A549 (cell line): ENCODE data around the gene JHY. TPM values are rescaled to one million over a fixed set of nuclear protein-coding genes. Genes with fewer than 3 reads are reported as not detected.
A peak's percentile ranks its signal among the peaks of the same experiment; 100 is the strongest.

ENCODE experiments used
- ATAC-seq, 2 experiments: fragments of 200-7000 bp in 1 of 2; fragments of >200 bp in 1 of 2; cut with Nextera tagmentation in 1 of 2; cut with Tn5 transposase in 1 of 2; 3 replicates each; pipeline versions ENCODE4 v1.8.0 to v1.9.1; 2018 to 2020; ENCODE audit warnings: mild to moderate bottlenecking in 1 of 2, moderate library complexity in 1 of 2
- CTCF ChIA-PET: fragments of 300-600 bp; sonication (Branson Sonifier 250); formaldehyde crosslinking; extraction: SDS; loops from one replicate; lab custom pipeline; 2021; ENCODE audit warnings: antibody characterized with exemption, inconsistent platforms; lab: Yijun Ruan, JAX
- POLR2A ChIA-PET: fragments of 350-600 bp; formaldehyde crosslinking; extraction: SDS; loops from one replicate; lab custom pipeline; 2021; ENCODE audit warnings: antibody characterized with exemption, inconsistent platforms; lab: Yijun Ruan, JAX
- DNase-seq, 2 experiments: peaks; one replicate each; pipeline versions ENCODE4 v3.0.0 to v3.0.0-alpha.2; 2011 to 2016; ENCODE audit warnings: low read depth in 1 of 2, low spot score in 1 of 2
- FAIRE-seq: peaks from 2 replicates; lab custom pipeline; 2011; peaks lifted over from hg19 to GRCh38; lab: Jason Lieb, UNC
- H3K27ac ChIP-seq, 2 experiments: fragments of >200 bp; sonication (Bioruptor Twin); formaldehyde crosslinking; 3 replicates each; pipeline ENCODE4 v1.5.1; 2016 to 2017
- H3K4me1 ChIP-seq: fragments of >200 bp; sonication (Bioruptor Twin); formaldehyde crosslinking; 3 replicates; pipeline ENCODE4 v1.6.1; 2016
- H3K4me2 ChIP-seq: fragments of >200 bp; sonication (Bioruptor Twin); formaldehyde crosslinking; 3 replicates; pipeline ENCODE4 v1.6.1; 2016
- H3K4me3 ChIP-seq: fragments of >200 bp; sonication (Bioruptor Twin); formaldehyde crosslinking; 3 replicates; pipeline ENCODE4 v1.5.1; 2016
- H3K9me3 ChIP-seq: fragments of >200 bp; sonication (Bioruptor Twin); formaldehyde crosslinking; 3 replicates; pipeline ENCODE4 v1.6.1; 2016
- BHLHE40 ChIP-seq: IDR thresholded peaks from 2 replicates; pipeline ENCODE4 v1.6.1; 2012; ENCODE audit warnings: low read depth, low read length, inconsistent platforms
- CBX2 ChIP-seq: fragments of 200-600 bp; sonication (generic); IDR thresholded peaks from 2 replicates; pipeline ENCODE4 v1.6.1; 2016; ENCODE audit warnings: low read depth, mild to moderate bottlenecking, borderline replicate concordance
- CEBPB ChIP-seq, 2 experiments: fragments of >200 bp in 1 of 2; sonication (Bioruptor Twin) in 1 of 2; formaldehyde crosslinking in 1 of 2; IDR thresholded peaks; 2 replicates each; pipeline ENCODE4 v1.6.1; 2012 to 2016
- EHF ChIP-seq: fragments of 250-450 bp; sonication (Bioruptor Pico); IDR thresholded peaks from 2 replicates; pipeline ENCODE4 v1.5.0; 2020; ENCODE audit warnings: mild to moderate bottlenecking
- ESRRA ChIP-seq: fragments of 150-350 bp; IDR thresholded peaks from 2 replicates; pipeline ENCODE4 v1.6.1; 2014; ENCODE audit warnings: mild to moderate bottlenecking, low read length, borderline replicate concordance
- FOSB ChIP-seq: fragments of 250-450 bp; sonication (Bioruptor Pico); IDR thresholded peaks from 2 replicates; pipeline ENCODE4 v1.5.0; 2020; ENCODE audit warnings: mild to moderate bottlenecking, moderate library complexity
- FOXS1 ChIP-seq: fragments of 250-450 bp; sonication (Bioruptor Pico); IDR thresholded peaks from 2 replicates; pipeline ENCODE4 v1.5.0; 2020; ENCODE audit warnings: mild to moderate bottlenecking, moderate library complexity
- GATA3 ChIP-seq: IDR thresholded peaks from 2 replicates; pipeline ENCODE4 v1.6.1; 2012; ENCODE audit warnings: borderline replicate concordance
- HOXB13 ChIP-seq: fragments of 250-450 bp; sonication (Bioruptor Pico); IDR thresholded peaks from 2 replicates; pipeline ENCODE4 v1.5.0; 2020; ENCODE audit warnings: low read depth, mild to moderate bottlenecking, moderate library complexity
- JUN ChIP-seq, 2 experiments: fragments of >200 bp; sonication (Bioruptor Twin); formaldehyde crosslinking; IDR thresholded peaks; 2 replicates in 1 of 2; 3 replicates in 1 of 2; pipeline ENCODE4 v1.6.1; 2016 to 2017
- JUNB ChIP-seq: fragments of >200 bp; sonication (Bioruptor Twin); formaldehyde crosslinking; IDR thresholded peaks from 2 replicates; pipeline ENCODE4 v1.6.1; 2016
- MAFK ChIP-seq: fragments of 450-650 bp; IDR thresholded peaks from 2 replicates; pipeline ENCODE4 v1.6.1; 2014; ENCODE audit not compliant: partially characterized antibody
- MYC ChIP-seq: IDR thresholded peaks from 2 replicates; pipeline ENCODE4 v1.6.1; 2012; ENCODE audit warnings: mild to moderate bottlenecking, inconsistent platforms, low read length, improper control_type of control experiment, borderline replicate concordance
- NPAS2 ChIP-seq: fragments of 250-450 bp; sonication (Bioruptor Pico); IDR thresholded peaks from 2 replicates; pipeline ENCODE4 v1.8.0; 2022; ENCODE audit warnings: mild to moderate bottlenecking, moderate library complexity, borderline replicate concordance
- NR3C1 ChIP-seq: fragments of >200 bp; sonication (Bioruptor Twin); formaldehyde crosslinking; IDR thresholded peaks from 3 replicates; pipeline ENCODE4 v1.6.1; 2017
- PHF8 ChIP-seq: fragments of 200-600 bp; sonication (generic); IDR thresholded peaks from 2 replicates; pipeline ENCODE4 v1.6.1; 2016; ENCODE audit warnings: low read depth, mild to moderate bottlenecking, antibody characterized with exemption, moderate library complexity, borderline replicate concordance
- POLR2AphosphoS2 ChIP-seq: conservative IDR thresholded peaks from 2 replicates; pipeline ENCODE4 v1.6.1; 2012; ENCODE audit warnings: low read length, improper control_type of control experiment, inconsistent platforms
- RAD21 ChIP-seq, 2 experiments: fragments of >200 bp in 1 of 2; sonication (Bioruptor Twin) in 1 of 2; formaldehyde crosslinking in 1 of 2; IDR thresholded peaks in 1 of 2; conservative IDR thresholded peaks in 1 of 2; 2 replicates in 1 of 2; 3 replicates in 1 of 2; pipeline ENCODE4 v1.6.1; 2012 to 2018; ENCODE audit warnings: inconsistent platforms in 1 of 2
- RARB ChIP-seq: fragments of 250-450 bp; sonication (Bioruptor Pico); IDR thresholded peaks from 2 replicates; pipeline ENCODE4 v1.8.0; 2021; ENCODE audit warnings: mild to moderate bottlenecking, moderate library complexity
- RFX5 ChIP-seq: fragments of 450-650 bp; IDR thresholded peaks from 2 replicates; pipeline ENCODE4 v1.7.1; 2014; ENCODE audit warnings: antibody characterized with exemption, mild to moderate bottlenecking, moderate library complexity
- TP53 ChIP-seq: fragments of 250-450 bp; sonication (Bioruptor Pico); IDR thresholded peaks from 2 replicates; pipeline ENCODE4 v1.5.0; 2021; ENCODE audit warnings: mild to moderate bottlenecking, moderate library complexity
- ZNF302 ChIP-seq: fragments of 250-450 bp; sonication (Bioruptor Pico); IDR thresholded peaks from 2 replicates; pipeline ENCODE4 v1.9.0; 2021; ENCODE audit warnings: inconsistent platforms, mild to moderate bottlenecking, moderate library complexity
- WGBS: methylation state at CpG from one replicate; pipeline ENCODE4 v1.1.6; 2017; ENCODE audit errors: missing lambda C conversion rate; 5-methylcytosine and 5-hydroxymethylcytosine counted together
- polyA plus RNA-seq, 4 experiments: library from polyadenylated mRNA; depleted of rRNA in 3 of 4; stranded (reverse); fragments of >200 nt; fragmentation: RNase III in 1 of 4; extraction: RNeasy Plus Mini Kit Qiagen cat#74134 plus additional on column Dnase treatment in 1 of 4; gene quantifications; 2 replicates in 3 of 4; 3 replicates in 1 of 4; pipeline ENCODE4 v1.2.3, GENCODE V29; 2011 to 2017
- TF ChIP-seq, protein P1 (sequence below): IDR thresholded peaks from 2 replicates; pipeline ENCODE4 v1.6.1; 2012
- TF ChIP-seq, protein P2 (sequence below): fragments of 200-600 bp; sonication (generic); IDR thresholded peaks from 2 replicates; pipeline ENCODE4 v1.6.1; 2016; ENCODE audit warnings: antibody characterized with exemption, mild to moderate bottlenecking, moderate library complexity
- TF ChIP-seq, protein P3 (sequence below): fragments of >200 bp; sonication (Bioruptor Twin); formaldehyde crosslinking; IDR thresholded peaks from 3 replicates; pipeline ENCODE4 v1.6.1; 2016
- TF ChIP-seq, protein P4 (sequence below): fragments of >200 bp; sonication (Bioruptor Twin); formaldehyde crosslinking; IDR thresholded peaks from 3 replicates; pipeline ENCODE4 v1.5.1; 2016

Gene JHY
- polyA plus RNA-seq, 2 of the 4 experiments (the other 2 are of a cell fraction), result 3.4 to 6.9 TPM

DNA sequence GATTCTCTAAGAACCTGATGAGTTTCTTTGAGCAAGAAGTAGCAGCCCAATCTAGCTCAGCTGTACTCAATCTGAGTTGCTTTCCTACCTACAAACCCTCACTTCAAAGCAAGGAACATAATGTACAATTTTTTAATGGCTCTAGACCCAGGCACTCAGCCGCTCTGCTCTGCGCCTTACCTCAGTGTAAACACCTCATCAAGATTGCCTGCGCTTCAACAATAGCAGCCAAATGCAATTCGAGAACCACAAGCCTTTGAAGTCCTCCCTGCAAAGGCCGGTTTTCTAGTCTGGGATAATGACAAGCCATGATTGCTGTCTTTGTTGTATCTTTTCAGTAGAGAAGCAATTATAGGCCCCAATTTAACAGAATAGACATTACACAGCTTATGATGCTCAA, 38.0 kb downstream of the JHY start:
- no peak for TF ChIP-seq PHF8
- no peak for TF ChIP-seq FOSB (CRISPR knock-in tag)
- no peak for TF ChIP-seq TP53 (CRISPR knock-in tag)
- TF ChIP-seq NR3C1, result no peak
- TF ChIP-seq FOXS1 (CRISPR knock-in tag), result no peak
- no peak for TF ChIP-seq RFX5
- TF ChIP-seq HOXB13 (CRISPR knock-in tag), result no peak
- TF ChIP-seq, protein P1, sequence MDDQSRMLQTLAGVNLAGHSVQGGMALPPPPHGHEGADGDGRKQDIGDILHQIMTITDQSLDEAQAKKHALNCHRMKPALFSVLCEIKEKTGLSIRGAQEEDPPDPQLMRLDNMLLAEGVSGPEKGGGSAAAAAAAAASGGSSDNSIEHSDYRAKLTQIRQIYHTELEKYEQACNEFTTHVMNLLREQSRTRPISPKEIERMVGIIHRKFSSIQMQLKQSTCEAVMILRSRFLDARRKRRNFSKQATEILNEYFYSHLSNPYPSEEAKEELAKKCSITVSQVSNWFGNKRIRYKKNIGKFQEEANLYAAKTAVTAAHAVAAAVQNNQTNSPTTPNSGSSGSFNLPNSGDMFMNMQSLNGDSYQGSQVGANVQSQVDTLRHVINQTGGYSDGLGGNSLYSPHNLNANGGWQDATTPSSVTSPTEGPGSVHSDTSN, result no peak
- TF ChIP-seq, protein P2, sequence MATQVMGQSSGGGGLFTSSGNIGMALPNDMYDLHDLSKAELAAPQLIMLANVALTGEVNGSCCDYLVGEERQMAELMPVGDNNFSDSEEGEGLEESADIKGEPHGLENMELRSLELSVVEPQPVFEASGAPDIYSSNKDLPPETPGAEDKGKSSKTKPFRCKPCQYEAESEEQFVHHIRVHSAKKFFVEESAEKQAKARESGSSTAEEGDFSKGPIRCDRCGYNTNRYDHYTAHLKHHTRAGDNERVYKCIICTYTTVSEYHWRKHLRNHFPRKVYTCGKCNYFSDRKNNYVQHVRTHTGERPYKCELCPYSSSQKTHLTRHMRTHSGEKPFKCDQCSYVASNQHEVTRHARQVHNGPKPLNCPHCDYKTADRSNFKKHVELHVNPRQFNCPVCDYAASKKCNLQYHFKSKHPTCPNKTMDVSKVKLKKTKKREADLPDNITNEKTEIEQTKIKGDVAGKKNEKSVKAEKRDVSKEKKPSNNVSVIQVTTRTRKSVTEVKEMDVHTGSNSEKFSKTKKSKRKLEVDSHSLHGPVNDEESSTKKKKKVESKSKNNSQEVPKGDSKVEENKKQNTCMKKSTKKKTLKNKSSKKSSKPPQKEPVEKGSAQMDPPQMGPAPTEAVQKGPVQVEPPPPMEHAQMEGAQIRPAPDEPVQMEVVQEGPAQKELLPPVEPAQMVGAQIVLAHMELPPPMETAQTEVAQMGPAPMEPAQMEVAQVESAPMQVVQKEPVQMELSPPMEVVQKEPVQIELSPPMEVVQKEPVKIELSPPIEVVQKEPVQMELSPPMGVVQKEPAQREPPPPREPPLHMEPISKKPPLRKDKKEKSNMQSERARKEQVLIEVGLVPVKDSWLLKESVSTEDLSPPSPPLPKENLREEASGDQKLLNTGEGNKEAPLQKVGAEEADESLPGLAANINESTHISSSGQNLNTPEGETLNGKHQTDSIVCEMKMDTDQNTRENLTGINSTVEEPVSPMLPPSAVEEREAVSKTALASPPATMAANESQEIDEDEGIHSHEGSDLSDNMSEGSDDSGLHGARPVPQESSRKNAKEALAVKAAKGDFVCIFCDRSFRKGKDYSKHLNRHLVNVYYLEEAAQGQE, result no peak
- TF ChIP-seq MAFK, result no peak
- TF ChIP-seq ESRRA, result no peak
- TF ChIP-seq RAD21 (conservative IDR thresholded peaks at IDR 0.05 in 1 of 2, IDR thresholded peaks at IDR 0.05 in 1 of 2), result no peak
- TF ChIP-seq, protein P3, sequence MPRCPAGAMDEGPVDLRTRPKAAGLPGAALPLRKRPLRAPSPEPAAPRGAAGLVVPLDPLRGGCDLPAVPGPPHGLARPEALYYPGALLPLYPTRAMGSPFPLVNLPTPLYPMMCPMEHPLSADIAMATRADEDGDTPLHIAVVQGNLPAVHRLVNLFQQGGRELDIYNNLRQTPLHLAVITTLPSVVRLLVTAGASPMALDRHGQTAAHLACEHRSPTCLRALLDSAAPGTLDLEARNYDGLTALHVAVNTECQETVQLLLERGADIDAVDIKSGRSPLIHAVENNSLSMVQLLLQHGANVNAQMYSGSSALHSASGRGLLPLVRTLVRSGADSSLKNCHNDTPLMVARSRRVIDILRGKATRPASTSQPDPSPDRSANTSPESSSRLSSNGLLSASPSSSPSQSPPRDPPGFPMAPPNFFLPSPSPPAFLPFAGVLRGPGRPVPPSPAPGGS, result no peak
- no peak for TF ChIP-seq NPAS2 (CRISPR knock-in tag)
- no peak for TF ChIP-seq RARB
- no peak for TF ChIP-seq POLR2AphosphoS2
- TF ChIP-seq CEBPB (IDR thresholded peaks at IDR 0.05), result no peak
- ChIA-PET CTCF (interaction anchor here (1.2 kb wide), 1 partner anchor 102 kb away, joined by 7 read pairs; no protein-coding TSS in a partner anchor), POLR2A (no interaction called here)
- no peak overlapping the region for H3K4me2 ChIP-seq
- DNase-seq (no peak), ATAC-seq (no peak), FAIRE-seq (no peak)
- H3K4me1 ChIP-seq, result 0 out of 3 replicates have a peak, but pooled peaks cover 7% of the 10 kb centered on the region
- H3K9me3 ChIP-seq, result no peaks in the 10 kb centered on the region
- H3K27ac ChIP-seq, result no peak overlapping the region
- H3K4me3 ChIP-seq, result no peak overlapping the region
- 89% methylated on average over 5 of the region's 5 CpGs for WGBS

DNA sequence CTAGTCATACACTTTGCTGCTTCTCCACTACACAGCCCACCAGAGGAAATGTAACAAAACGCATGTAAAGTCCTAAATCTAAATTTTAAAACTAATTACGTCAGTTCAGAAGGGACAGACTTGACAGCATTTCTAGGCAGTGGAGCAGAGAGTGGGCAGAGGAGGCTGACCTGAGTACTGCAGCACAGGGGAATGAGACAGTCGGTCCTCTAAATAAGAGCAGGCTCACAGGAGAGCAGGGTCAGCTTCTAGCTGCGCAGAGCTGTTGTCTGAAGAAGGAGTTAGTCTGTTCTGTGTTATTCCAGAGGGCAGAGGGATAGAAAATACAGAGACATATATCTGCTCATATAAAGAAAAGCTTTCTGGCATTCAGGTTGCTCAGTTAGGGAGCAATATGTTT, 40.3 kb downstream of the JHY start:
- Histone ChIP-seq H3K4me1 (0 out of 3 replicates have a peak, but pooled peaks cover 4% of the 10 kb centered on the region), H3K4me2 (no peak overlapping the region), H3K4me3 (no peak overlapping the region), H3K9me3 (no peaks in the 10 kb centered on the region), H3K27ac (no peak overlapping the region)
- no peak for DNase-seq
- ChIA-PET POLR2A (no interaction called here), CTCF (no interaction called here)
- WGBS, result 92% methylated on average over 4 of the region's 4 CpGs
- no peak for FAIRE-seq
- ATAC-seq, result peak in 1 of 2 experiments; percentile 55; a peak in 2 of 6 replicates
- TF ChIP-seq ZNF302 (CRISPR knock-in tag) (no peak), JUNB (no peak), GATA3 (no peak), JUN (IDR thresholded peaks at IDR 0.05) (no peak), MYC (no peak), CBX2 (no peak), EHF (CRISPR knock-in tag) (no peak), BHLHE40 (no peak)
- TF ChIP-seq, protein P4, sequence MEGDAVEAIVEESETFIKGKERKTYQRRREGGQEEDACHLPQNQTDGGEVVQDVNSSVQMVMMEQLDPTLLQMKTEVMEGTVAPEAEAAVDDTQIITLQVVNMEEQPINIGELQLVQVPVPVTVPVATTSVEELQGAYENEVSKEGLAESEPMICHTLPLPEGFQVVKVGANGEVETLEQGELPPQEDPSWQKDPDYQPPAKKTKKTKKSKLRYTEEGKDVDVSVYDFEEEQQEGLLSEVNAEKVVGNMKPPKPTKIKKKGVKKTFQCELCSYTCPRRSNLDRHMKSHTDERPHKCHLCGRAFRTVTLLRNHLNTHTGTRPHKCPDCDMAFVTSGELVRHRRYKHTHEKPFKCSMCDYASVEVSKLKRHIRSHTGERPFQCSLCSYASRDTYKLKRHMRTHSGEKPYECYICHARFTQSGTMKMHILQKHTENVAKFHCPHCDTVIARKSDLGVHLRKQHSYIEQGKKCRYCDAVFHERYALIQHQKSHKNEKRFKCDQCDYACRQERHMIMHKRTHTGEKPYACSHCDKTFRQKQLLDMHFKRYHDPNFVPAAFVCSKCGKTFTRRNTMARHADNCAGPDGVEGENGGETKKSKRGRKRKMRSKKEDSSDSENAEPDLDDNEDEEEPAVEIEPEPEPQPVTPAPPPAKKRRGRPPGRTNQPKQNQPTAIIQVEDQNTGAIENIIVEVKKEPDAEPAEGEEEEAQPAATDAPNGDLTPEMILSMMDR, result no peak
- TF ChIP-seq, protein P3, result no peak
